Measurements from ENCODE around the gene GFY. TPM values are rescaled to one million over a fixed set of nuclear protein-coding genes. Genes with fewer than 3 reads are reported as not detected.

Gene GFY
- total RNA-seq, 1 donor from 2014 or later: not detected

GRCh38 chr19:49415102-49415809 lies 9.9 kb upstream of the GFY start:
- H3K4me1 ChIP-seq: no peaks in the 10 kb centered on the region
- H3K9me3 ChIP-seq: no peaks in the 10 kb centered on the region
- no peaks in the 10 kb centered on the region for H3K27me3 ChIP-seq
- H3K4me3 ChIP-seq: no peak overlapping the region
- no peak overlapping the region for H3K27ac ChIP-seq
- TF ChIP-seq CTCF (IDR thresholded peaks at IDR 0.05): no peak
- TF ChIP-seq POLR2A (IDR thresholded peaks at IDR 0.05): no peak
- TF ChIP-seq POLR2AphosphoS5 (IDR thresholded peaks at IDR 0.05; ENCODE audit: insufficient read depth in 1 of 2, low read depth in 1 of 2): no peak
- no peaks in the 10 kb centered on the region for H3K36me3 ChIP-seq
- no peak for DNase-seq (ENCODE audit: extremely low spot score in 2 of 2)
- intact Hi-C loops (cut with DNase I): no loop called here

- intact Hi-C loops (cut with DNase I): no loop called here
- Histone ChIP-seq H3K27ac (no peak overlapping the region), H3K9me3 (no peaks in the 10 kb centered on the region), H3K4me3 (no peak overlapping the region), H3K4me1 (peaks cover 2% of the 10 kb centered on the region), H3K36me3 (no peaks in the 10 kb centered on the region), H3K27me3 (no peaks in the 10 kb centered on the region)
- no peak for TF ChIP-seq POLR2A (IDR thresholded peaks at IDR 0.05)
- no peak for TF ChIP-seq POLR2AphosphoS5 (IDR thresholded peaks at IDR 0.05; ENCODE audit: insufficient read depth in 1 of 2, low read depth in 1 of 2)
- TF ChIP-seq CTCF (IDR thresholded peaks at IDR 0.05): no peak
- DNase-seq (ENCODE audit: extremely low spot score in 2 of 2): no peak
These were observed 9.4 kb upstream of the GFY start for GRCh38 chr19:49415810-49416200.

GRCh38 chr19:49417088-49417487 lies 8.1 kb upstream of the GFY start:
- H3K27me3 ChIP-seq: peaks cover 9% of the 10 kb centered on the region
- intact Hi-C loops (cut with DNase I): no loop called here
- TF ChIP-seq POLR2A (IDR thresholded peaks at IDR 0.05): no peak
- no peak for TF ChIP-seq POLR2AphosphoS5 (IDR thresholded peaks at IDR 0.05; ENCODE audit: insufficient read depth in 1 of 2, low read depth in 1 of 2)
- no peak for TF ChIP-seq CTCF (IDR thresholded peaks at IDR 0.05)

GRCh38 chr19:49418511-49418910 lies 6.7 kb upstream of the GFY start:
- no peak for TF ChIP-seq POLR2A (IDR thresholded peaks at IDR 0.05)
- TF ChIP-seq CTCF (IDR thresholded peaks at IDR 0.05): no peak
- TF ChIP-seq POLR2AphosphoS5 (IDR thresholded peaks at IDR 0.05; ENCODE audit: insufficient read depth in 1 of 2, low read depth in 1 of 2): no peak
- Histone ChIP-seq H3K4me1 (peaks cover 25% of the 10 kb centered on the region), H3K36me3 (no peaks in the 10 kb centered on the region), H3K4me3 (no peak overlapping the region), H3K9me3 (no peaks in the 10 kb centered on the region), H3K27me3 (peaks cover 23% of the 10 kb centered on the region), H3K27ac (no peak overlapping the region)
- intact Hi-C loops (cut with DNase I): no loop called here
- no peak for DNase-seq (ENCODE audit: extremely low spot score in 2 of 2)

More at GRCh38 chr19:49417088-49417487, 8.1 kb upstream of the GFY start:
- DNase-seq (ENCODE audit: extremely low spot score in 2 of 2): no peak
- H3K27ac ChIP-seq: no peak overlapping the region
- no peaks in the 10 kb centered on the region for H3K36me3 ChIP-seq
- no peak overlapping the region for H3K4me3 ChIP-seq
- H3K4me1 ChIP-seq: peaks cover 11% of the 10 kb centered on the region
- no peaks in the 10 kb centered on the region for H3K9me3 ChIP-seq

- no peak for DNase-seq (ENCODE audit: extremely low spot score in 2 of 2)
- Histone ChIP-seq H3K27ac (no peak overlapping the region), H3K27me3 (peaks cover 25% of the 10 kb centered on the region), H3K36me3 (no peaks in the 10 kb centered on the region), H3K9me3 (no peaks in the 10 kb centered on the region), H3K4me3 (no peak overlapping the region), H3K4me1 (peaks cover 26% of the 10 kb centered on the region)
- no peak for TF ChIP-seq CTCF (IDR thresholded peaks at IDR 0.05)
- no peak for TF ChIP-seq POLR2AphosphoS5 (IDR thresholded peaks at IDR 0.05; ENCODE audit: insufficient read depth in 1 of 2, low read depth in 1 of 2)
- no peak for TF ChIP-seq POLR2A (IDR thresholded peaks at IDR 0.05)
- intact Hi-C loops (cut with DNase I): no loop called here
These were observed 6.0 kb upstream of the GFY start for GRCh38 chr19:49419173-49419572.

Measured in vagina (tissue), 2 donors.